Suprapubic skin (tissue), 3 donors: ENCODE data around the gene UPF2.

Source experiments
- POLR2A ChIP-seq, 2 donors: fragments of 450-650 bp; IDR thresholded peaks; one replicate each; pipeline ENCODE4 v1.6.1; 2017; ENCODE audit warnings: antibody characterized with exemption in 2 of 2, mild to moderate bottlenecking in 2 of 2, moderate library complexity in 2 of 2
- TF ChIP-seq, protein P1 (sequence below), 2 donors: fragments of 200-600 bp in 1 of 2; fragments of 450-650 bp in 1 of 2; sonication (generic) in 1 of 2; IDR thresholded peaks; one replicate each; pipeline ENCODE4 v1.5.1; 2016 to 2019; ENCODE audit warnings: antibody characterized with exemption in 2 of 2, mild to moderate bottlenecking in 1 of 2, moderate library complexity in 1 of 2

DNA sequence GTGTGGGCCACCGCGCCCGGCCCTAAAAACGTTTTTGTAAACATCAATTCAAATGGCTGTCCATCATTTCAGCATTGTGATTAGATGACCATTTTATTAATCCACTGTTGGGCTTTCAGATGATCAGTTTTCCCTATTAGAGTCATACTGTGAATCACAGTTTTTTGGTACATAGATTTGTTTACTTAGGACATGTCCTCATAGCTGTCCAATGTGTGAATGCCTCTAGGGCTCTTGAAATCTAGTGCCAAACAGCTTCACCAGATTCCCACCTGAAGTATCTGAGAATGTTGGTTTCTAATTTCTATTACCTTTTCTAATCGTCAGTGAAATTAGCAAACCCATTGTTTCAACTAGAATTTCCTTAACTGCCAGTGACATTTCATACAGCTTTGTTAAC is 66.8 kb downstream of the UPF2 start:
- TF ChIP-seq, protein P1, sequence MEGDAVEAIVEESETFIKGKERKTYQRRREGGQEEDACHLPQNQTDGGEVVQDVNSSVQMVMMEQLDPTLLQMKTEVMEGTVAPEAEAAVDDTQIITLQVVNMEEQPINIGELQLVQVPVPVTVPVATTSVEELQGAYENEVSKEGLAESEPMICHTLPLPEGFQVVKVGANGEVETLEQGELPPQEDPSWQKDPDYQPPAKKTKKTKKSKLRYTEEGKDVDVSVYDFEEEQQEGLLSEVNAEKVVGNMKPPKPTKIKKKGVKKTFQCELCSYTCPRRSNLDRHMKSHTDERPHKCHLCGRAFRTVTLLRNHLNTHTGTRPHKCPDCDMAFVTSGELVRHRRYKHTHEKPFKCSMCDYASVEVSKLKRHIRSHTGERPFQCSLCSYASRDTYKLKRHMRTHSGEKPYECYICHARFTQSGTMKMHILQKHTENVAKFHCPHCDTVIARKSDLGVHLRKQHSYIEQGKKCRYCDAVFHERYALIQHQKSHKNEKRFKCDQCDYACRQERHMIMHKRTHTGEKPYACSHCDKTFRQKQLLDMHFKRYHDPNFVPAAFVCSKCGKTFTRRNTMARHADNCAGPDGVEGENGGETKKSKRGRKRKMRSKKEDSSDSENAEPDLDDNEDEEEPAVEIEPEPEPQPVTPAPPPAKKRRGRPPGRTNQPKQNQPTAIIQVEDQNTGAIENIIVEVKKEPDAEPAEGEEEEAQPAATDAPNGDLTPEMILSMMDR (IDR thresholded peaks at IDR 0.05): no peak
- no peak for TF ChIP-seq POLR2A (IDR thresholded peaks at IDR 0.05)
